ENCODE measurements around the gene ZDHHC13. TPM values are rescaled to one million over a fixed set of nuclear protein-coding genes. Genes with fewer than 3 reads are reported as not detected.

The ZDHHC13 gene
- total and polyA plus RNA-seq, 2 of the 4 experiments (the other 2 are of a cell fraction): 7.2 to 15.1 TPM

DNA sequence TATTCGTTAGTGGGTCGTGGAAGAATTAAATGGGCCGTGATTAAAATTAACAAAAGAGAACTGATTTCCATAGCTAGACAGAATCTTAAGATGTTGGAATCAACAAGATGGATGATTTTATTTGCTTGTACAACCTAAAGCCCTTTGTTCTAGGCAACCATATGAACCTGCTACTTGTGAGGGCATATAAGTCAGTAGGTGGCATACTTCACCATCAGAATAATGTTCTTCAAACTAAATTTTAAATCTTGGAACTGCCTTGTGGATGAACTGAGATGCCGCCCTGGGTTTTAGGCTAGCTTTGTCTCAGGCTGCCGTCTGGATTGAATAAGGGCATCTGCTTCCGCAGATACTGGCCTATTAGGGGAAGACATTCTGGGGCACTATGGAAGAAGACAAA, 43.9 kb downstream of the ZDHHC13 start:
- H3K4me1 ChIP-seq (ENCODE audit: control insufficient read depth, insufficient read depth, low read length): 0 out of 2 replicates have a peak, but pooled peaks cover 1% of the 10 kb centered on the region
- 100% methylated on average over 3 of the region's 6 CpGs; no CpG with 5 or more reads in 1 of the 2 experiments for WGBS, 2 experiments (ENCODE audit: extremely low coverage in 2 of 2, insufficient read length in 1 of 2)

More for the DNA sequence above, 43.9 kb downstream of the ZDHHC13 start:
- Histone ChIP-seq H2AK5ac (ENCODE audit: low read depth, low read length) (no peak overlapping the region), H3K56ac (ENCODE audit: extremely low read depth, insufficient read depth, low read length) (no peak overlapping the region), H2BK15ac (ENCODE audit: low read depth, low read length) (no peak overlapping the region), H3K18ac (ENCODE audit: low read depth, low read length) (no peak overlapping the region), H2AK9ac (replicated peaks; ENCODE audit: low read depth, low read length, poor library complexity) (no peak overlapping the region), H2BK20ac (ENCODE audit: low read depth, low read length) (no peak overlapping the region), H4K91ac (ENCODE audit: insufficient read depth, low read depth, low read length) (no peak overlapping the region), H2BK5ac (ENCODE audit: low read depth, low read length, poor library complexity, severe bottlenecking) (no peak overlapping the region), H3K4me3 (ENCODE audit: insufficient read depth, low read depth, low read length) (no peak overlapping the region), H3K9me3 (ENCODE audit: control insufficient read depth, insufficient read depth, low read length) (no peaks in the 10 kb centered on the region), H4K5ac (ENCODE audit: low read depth, low read length) (no peak overlapping the region), H3K14ac (replicated peaks; ENCODE audit: low read depth, low read length) (no peak overlapping the region), H4K8ac (ENCODE audit: low read depth in 2 of 2, low read length in 2 of 2) (no peak overlapping the region), H3K27me3 (ENCODE audit: control insufficient read depth, insufficient read depth, low read length) (no peaks in the 10 kb centered on the region), H3K9ac (ENCODE audit: low read depth, low read length) (no peak overlapping the region), H3K36me3 (ENCODE audit: control insufficient read depth, insufficient read depth, low read length) (peaks cover 6% of the 10 kb centered on the region; the same call in 1 of the 2 replicates), H3K79me1 (ENCODE audit: low read depth in 1 of 2, low read length in 2 of 2) (no peaks in the 10 kb centered on the region), H3K27ac (ENCODE audit: insufficient read depth, low read length) (no peak overlapping the region), H3K9me1 (ENCODE audit: insufficient read depth, low read length) (no peaks in the 10 kb centered on the region; the same call in 1 of the 2 replicates), H2AFZ (replicated peaks; ENCODE audit: low read length, poor library complexity) (no peak overlapping the region), H3K23ac (ENCODE audit: low read depth, low read length) (no peak overlapping the region), H4K20me1 (ENCODE audit: insufficient read depth, low read length) (no peaks in the 10 kb centered on the region), H2BK120ac (ENCODE audit: low read depth, low read length) (no peak overlapping the region), H3K4ac (ENCODE audit: low read depth, low read length) (no peak overlapping the region), H3K4me2 (ENCODE audit: low read depth, low read length) (no peak overlapping the region)
- in situ Hi-C loops (cut with MboI; ENCODE audit: low sequenced_read_pairs) (no loop called here), dilution Hi-C loops (cut with HindIII; ENCODE audit: low sequenced_read_pairs, unreplicated experiment) (no loop called here), intact Hi-C loops (cut with micrococcal nuclease) (no loop called here)
- ATAC-seq (ENCODE audit: low read depth) (no peak), DNase-seq (no peak)
- no peak for TF ChIP-seq MXI1 (IDR thresholded peaks at IDR 0.05; ENCODE audit: borderline replicate concordance, low read depth, low read length)
- TF ChIP-seq USF2 (IDR thresholded peaks at IDR 0.05; ENCODE audit: low read depth, low read length): no peak
- TF ChIP-seq, protein P1, sequence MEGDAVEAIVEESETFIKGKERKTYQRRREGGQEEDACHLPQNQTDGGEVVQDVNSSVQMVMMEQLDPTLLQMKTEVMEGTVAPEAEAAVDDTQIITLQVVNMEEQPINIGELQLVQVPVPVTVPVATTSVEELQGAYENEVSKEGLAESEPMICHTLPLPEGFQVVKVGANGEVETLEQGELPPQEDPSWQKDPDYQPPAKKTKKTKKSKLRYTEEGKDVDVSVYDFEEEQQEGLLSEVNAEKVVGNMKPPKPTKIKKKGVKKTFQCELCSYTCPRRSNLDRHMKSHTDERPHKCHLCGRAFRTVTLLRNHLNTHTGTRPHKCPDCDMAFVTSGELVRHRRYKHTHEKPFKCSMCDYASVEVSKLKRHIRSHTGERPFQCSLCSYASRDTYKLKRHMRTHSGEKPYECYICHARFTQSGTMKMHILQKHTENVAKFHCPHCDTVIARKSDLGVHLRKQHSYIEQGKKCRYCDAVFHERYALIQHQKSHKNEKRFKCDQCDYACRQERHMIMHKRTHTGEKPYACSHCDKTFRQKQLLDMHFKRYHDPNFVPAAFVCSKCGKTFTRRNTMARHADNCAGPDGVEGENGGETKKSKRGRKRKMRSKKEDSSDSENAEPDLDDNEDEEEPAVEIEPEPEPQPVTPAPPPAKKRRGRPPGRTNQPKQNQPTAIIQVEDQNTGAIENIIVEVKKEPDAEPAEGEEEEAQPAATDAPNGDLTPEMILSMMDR (conservative IDR thresholded peaks at IDR 0.05; ENCODE audit: low read depth, low read length): no peak
- TF ChIP-seq CEBPB (IDR thresholded peaks at IDR 0.05; ENCODE audit: low read depth, low read length): no peak
- TF ChIP-seq RFX5 (IDR thresholded peaks at IDR 0.05; ENCODE audit: low read depth, low read length): no peak
- TF ChIP-seq CHD1 (IDR thresholded peaks at IDR 0.05; ENCODE audit: low read depth, low read length): no peak
- no peak for TF ChIP-seq MAFK (IDR thresholded peaks at IDR 0.05; ENCODE audit: low read depth, low read length)
- ChIA-PET POLR2A (ENCODE audit: unreplicated experiment) (no interaction called here), CTCF (interaction anchor here (0.9 kb wide), 1 partner anchor 588 kb away, joined by 3 read pairs; no protein-coding TSS in a partner anchor)
- no TSS peak for BruUV-seq (replicated peaks)
